Left lung (tissue), 10 donors: ENCODE measurements around the gene RNF213. TPM values are rescaled to one million over a fixed set of nuclear protein-coding genes. Genes with fewer than 3 reads are reported as not detected.

Source experiments
- ATAC-seq: fragments of 200-7000 bp; cut with Tn5 transposase; one replicate; pipeline ENCODE4 v1.9.1; 2020; ENCODE audit warnings: moderate library complexity
- DNase-seq, 4 donors: peaks; one replicate each; pipeline ENCODE4 v3.0.0-alpha.2; 2013 to 2020
- H3K27ac ChIP-seq, 2 donors: fragments of 200-600 bp; sonication (generic) in 1 of 2; one replicate each; pipeline versions ENCODE4 v1.5.0 to v1.8.0; 2020 to 2021
- H3K27me3 ChIP-seq, 2 donors: fragments of 200-600 bp; sonication (generic) in 1 of 2; one replicate each; pipeline versions ENCODE4 v1.5.0 to v1.8.0; 2020 to 2021
- H3K36me3 ChIP-seq, 2 donors: fragments of 200-600 bp; sonication (generic) in 1 of 2; one replicate each; pipeline versions ENCODE4 v1.5.0 to v1.8.0; 2020 to 2021
- H3K4me1 ChIP-seq, 2 donors: fragments of 200-600 bp; one replicate each; pipeline ENCODE4 v1.8.0; 2021
- H3K4me3 ChIP-seq, 2 donors: fragments of 200-600 bp; sonication (generic) in 1 of 2; one replicate each; pipeline versions ENCODE4 v1.5.0 to v1.8.0; 2020 to 2021; ENCODE audit warnings: mild to moderate bottlenecking in 1 of 2
- H3K9me3 ChIP-seq, 2 donors: fragments of 200-600 bp; sonication (generic) in 1 of 2; one replicate each; pipeline versions ENCODE4 v1.5.0 to v1.8.0; 2020 to 2021
- CTCF ChIP-seq, 2 donors: fragments of 200-600 bp; sonication (generic) in 1 of 2; IDR thresholded peaks; one replicate each; pipeline versions ENCODE4 v1.5.0 to v1.8.0; 2021; ENCODE audit warnings: antibody characterized with exemption in 2 of 2
- intact Hi-C, 2 donors: fragments of 100-400 bp; cut with DNase I; formaldehyde crosslinking; loops; one replicate each; pipeline versions ENCODE4 v1.11.2 to v1.14.2; 2022
- polyA plus RNA-seq, 6 donors: library from polyadenylated mRNA; unstranded; fragments of 120-200 nt; gene quantifications; one replicate each; pipeline ENCODE4 v1.2.1, GENCODE V29; 2013; ENCODE audit not compliant: insufficient read length in 6 of 6
- total RNA-seq, 2 donors: library from RNA; stranded (reverse); fragmentation: NEBNext Ultra II Directional; extraction: Animal tissue kit (Norgen Biotek cat#: 25700); gene quantifications; one replicate each; pipeline ENCODE4 v1.2.1, GENCODE V29; 2021
- donor health status: DM: no; HTN: yes; CAD: no.
- donor health status: DM: no; HTN: no; CAD: no.

The RNF213 gene
- total and polyA plus RNA-seq, 8 donors = 89.0 to 264 (median 103) TPM

- Histone ChIP-seq H3K27ac (peak overlapping the region in 1 of 2 donors; percentile 62), H3K27me3 (no peaks in the 10 kb centered on the region), H3K4me1 (peaks cover 0 to 27% of the 10 kb centered on the region in 2 donors), H3K36me3 (peaks cover 0 to 97% of the 10 kb centered on the region in 2 donors), H3K4me3 (no peak overlapping the region), H3K9me3 (no peaks in the 10 kb centered on the region)
- TF ChIP-seq CTCF (IDR thresholded peaks at IDR 0.05) = no peak
- intact Hi-C loops = no loop called here
- DNase-seq (peak in 1 of 4 donors; percentile 69), ATAC-seq (no peak)
These were observed 47.0 kb upstream of the RNF213 start for GRCh38 chr17:80213643-80213975.

GRCh38 chr17:80214012-80214877, 46.4 kb upstream of the RNF213 start:
- Histone ChIP-seq H3K27ac (no peak overlapping the region), H3K36me3 (peaks cover 0 to 91% of the 10 kb centered on the region in 2 donors)

GRCh38 chr17:80214878-80215210, 45.8 kb upstream of the RNF213 start:
- peaks cover 5 to 38% of the 10 kb centered on the region in 2 donors for H3K4me1 ChIP-seq
- peaks cover 0 to 85% of the 10 kb centered on the region in 2 donors for H3K36me3 ChIP-seq
- H3K9me3 ChIP-seq = no peaks in the 10 kb centered on the region
- no peak for TF ChIP-seq CTCF (IDR thresholded peaks at IDR 0.05)
- H3K27me3 ChIP-seq = no peaks in the 10 kb centered on the region
- DNase-seq (peak in 1 of 4 donors; percentile 69), ATAC-seq (no peak)
- intact Hi-C loops = no loop called here
- H3K4me3 ChIP-seq = no peak overlapping the region
- H3K27ac ChIP-seq = no peak overlapping the region

More at GRCh38 chr17:80214012-80214877, 46.4 kb upstream of the RNF213 start:
- H3K4me3 ChIP-seq = no peak overlapping the region
- peak in 1 of 4 donors; percentile 58 for DNase-seq
- H3K9me3 ChIP-seq = no peaks in the 10 kb centered on the region
- TF ChIP-seq CTCF (IDR thresholded peaks at IDR 0.05) = no peak
- ATAC-seq = no peak
- intact Hi-C loops = no loop called here
- H3K4me1 ChIP-seq = peaks cover 2 to 34% of the 10 kb centered on the region in 2 donors
- H3K27me3 ChIP-seq = no peaks in the 10 kb centered on the region

GRCh38 chr17:80216473-80217456, 43.9 kb upstream of the RNF213 start:
- intact Hi-C loops = no loop called here
- H3K36me3 ChIP-seq = peaks cover 0 to 65% of the 10 kb centered on the region in 2 donors
- no peak overlapping the region for H3K4me3 ChIP-seq
- H3K27ac ChIP-seq = no peak overlapping the region
- no peaks in the 10 kb centered on the region for H3K9me3 ChIP-seq
- H3K27me3 ChIP-seq = peaks cover 0 to 18% of the 10 kb centered on the region in 2 donors
- TF ChIP-seq CTCF (IDR thresholded peaks at IDR 0.05) = no peak
- peaks cover 11 to 52% of the 10 kb centered on the region in 2 donors for H3K4me1 ChIP-seq
- ATAC-seq (no peak), DNase-seq (peak in 1 of 4 donors; percentile 80)
